ENCODE results near the gene SMAD9. TPM values are rescaled to one million over a fixed set of nuclear protein-coding genes. Genes with fewer than 3 reads are reported as not detected.

The SMAD9 gene
- total and polyA plus RNA-seq, 9 of the 15 experiments (the other 6 are each of a cell fraction or from before 2014, with no cell fraction given): 0.02 to 0.08 (median 0.03) TPM; not detected in 4

DNA sequence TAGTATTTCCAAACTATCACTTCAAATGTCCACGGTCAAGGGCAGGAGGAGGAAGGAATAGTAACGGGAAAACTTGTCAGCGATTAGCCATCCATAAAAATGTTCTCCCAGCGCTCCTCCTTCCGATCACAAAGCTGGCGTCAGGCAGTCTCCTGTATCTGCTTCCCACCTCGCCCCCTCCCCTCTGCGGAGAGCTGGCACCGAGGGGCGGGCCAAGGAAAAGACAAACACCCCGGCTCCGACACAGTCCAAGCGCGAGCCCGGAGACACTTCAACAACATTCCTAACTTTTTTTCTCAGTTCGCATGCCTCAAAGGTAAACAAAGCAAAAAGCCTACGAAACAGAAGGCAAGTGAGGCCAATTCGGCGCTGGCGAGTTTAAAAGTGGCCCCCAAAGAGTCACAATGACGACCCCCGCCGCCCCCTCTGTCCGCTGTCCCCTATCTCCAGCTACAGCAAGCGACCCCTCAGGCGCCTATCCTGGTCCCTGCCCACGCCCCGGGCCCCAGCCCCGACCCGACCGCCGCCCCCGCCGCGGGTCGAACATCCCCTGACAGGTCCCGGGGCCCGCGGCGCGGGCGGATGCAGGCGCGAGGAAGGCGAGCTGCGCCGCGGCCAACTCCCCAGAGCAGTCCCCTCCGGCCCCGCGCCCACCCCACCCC is 736 bp downstream of the SMAD9 start (continued):
- TF ChIP-seq, protein P1, sequence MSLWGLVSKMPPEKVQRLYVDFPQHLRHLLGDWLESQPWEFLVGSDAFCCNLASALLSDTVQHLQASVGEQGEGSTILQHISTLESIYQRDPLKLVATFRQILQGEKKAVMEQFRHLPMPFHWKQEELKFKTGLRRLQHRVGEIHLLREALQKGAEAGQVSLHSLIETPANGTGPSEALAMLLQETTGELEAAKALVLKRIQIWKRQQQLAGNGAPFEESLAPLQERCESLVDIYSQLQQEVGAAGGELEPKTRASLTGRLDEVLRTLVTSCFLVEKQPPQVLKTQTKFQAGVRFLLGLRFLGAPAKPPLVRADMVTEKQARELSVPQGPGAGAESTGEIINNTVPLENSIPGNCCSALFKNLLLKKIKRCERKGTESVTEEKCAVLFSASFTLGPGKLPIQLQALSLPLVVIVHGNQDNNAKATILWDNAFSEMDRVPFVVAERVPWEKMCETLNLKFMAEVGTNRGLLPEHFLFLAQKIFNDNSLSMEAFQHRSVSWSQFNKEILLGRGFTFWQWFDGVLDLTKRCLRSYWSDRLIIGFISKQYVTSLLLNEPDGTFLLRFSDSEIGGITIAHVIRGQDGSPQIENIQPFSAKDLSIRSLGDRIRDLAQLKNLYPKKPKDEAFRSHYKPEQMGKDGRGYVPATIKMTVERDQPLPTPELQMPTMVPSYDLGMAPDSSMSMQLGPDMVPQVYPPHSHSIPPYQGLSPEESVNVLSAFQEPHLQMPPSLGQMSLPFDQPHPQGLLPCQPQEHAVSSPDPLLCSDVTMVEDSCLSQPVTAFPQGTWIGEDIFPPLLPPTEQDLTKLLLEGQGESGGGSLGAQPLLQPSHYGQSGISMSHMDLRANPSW (CRISPR knock-in tag; IDR thresholded peaks at IDR 0.05): no peak
- TF ChIP-seq, protein P2, sequence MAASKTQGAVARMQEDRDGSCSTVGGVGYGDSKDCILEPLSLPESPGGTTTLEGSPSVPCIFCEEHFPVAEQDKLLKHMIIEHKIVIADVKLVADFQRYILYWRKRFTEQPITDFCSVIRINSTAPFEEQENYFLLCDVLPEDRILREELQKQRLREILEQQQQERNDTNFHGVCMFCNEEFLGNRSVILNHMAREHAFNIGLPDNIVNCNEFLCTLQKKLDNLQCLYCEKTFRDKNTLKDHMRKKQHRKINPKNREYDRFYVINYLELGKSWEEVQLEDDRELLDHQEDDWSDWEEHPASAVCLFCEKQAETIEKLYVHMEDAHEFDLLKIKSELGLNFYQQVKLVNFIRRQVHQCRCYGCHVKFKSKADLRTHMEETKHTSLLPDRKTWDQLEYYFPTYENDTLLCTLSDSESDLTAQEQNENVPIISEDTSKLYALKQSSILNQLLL (CRISPR knock-in tag; IDR thresholded peaks at IDR 0.05; ENCODE audit: borderline replicate concordance): no peak
- TF ChIP-seq CREB1 (IDR thresholded peaks at IDR 0.05) (no peak), CREB1 (CRISPR knock-in tag; IDR thresholded peaks at IDR 0.05) (no peak), ZFP1 (CRISPR knock-in tag; IDR thresholded peaks at IDR 0.05) (no peak), NFIC (IDR thresholded peaks at IDR 0.05) (no peak), ZBED1 (IDR thresholded peaks at IDR 0.05) (no peak), WHSC1 (IDR thresholded peaks at IDR 0.05; ENCODE audit: low read length) (no peak), NELFE (IDR thresholded peaks at IDR 0.05; ENCODE audit: insufficient read depth, insufficient read length) (no peak), ZC3H11A (IDR thresholded peaks at IDR 0.05; ENCODE audit: low read depth, low read length) (no peak)

Data from K562 (cell line).